Epithelial cell of esophagus (primary cell): ENCODE results near the gene THPO.

Experiments used
- DNase-seq: peaks from one replicate; pipeline ENCODE4 v3.0.0; 2010; ENCODE audit warnings: low read depth
- H3K4me3 ChIP-seq: 2 replicates; pipeline ENCODE4 v1.5.1; 2011; ENCODE audit warnings: mild to moderate bottlenecking, low read length, control low read depth
- CTCF ChIP-seq: IDR thresholded peaks from 2 replicates; pipeline ENCODE4 v1.5.1; 2011; ENCODE audit warnings: low read depth, mild to moderate bottlenecking, low read length, control low read depth, inconsistent platforms; ENCODE audit not compliant: insufficient read depth; ENCODE audit errors: missing control alignments

THPO gene

GRCh38 chr3:184348057-184348382, 30.0 kb downstream of the THPO start:
- H3K4me3 ChIP-seq, result no peak overlapping the region
- TF ChIP-seq CTCF, result no peak
- no peak for DNase-seq

GRCh38 chr3:184347321-184348056, 30.5 kb downstream of the THPO start:
- no peak for DNase-seq
- no peak for TF ChIP-seq CTCF
- no peak overlapping the region for H3K4me3 ChIP-seq

GRCh38 chr3:184346480-184347190, 31.4 kb downstream of the THPO start:
- DNase-seq, result no peak
- no peak for TF ChIP-seq CTCF
- no peak overlapping the region for H3K4me3 ChIP-seq

GRCh38 chr3:184345317-184346144, 32.5 kb downstream of the THPO start:
- DNase-seq, result peak; percentile 79
- no peak overlapping the region for H3K4me3 ChIP-seq
- peak; percentile 73 for TF ChIP-seq CTCF

- no peak for DNase-seq
- TF ChIP-seq CTCF, result no peak
- no peak overlapping the region for H3K4me3 ChIP-seq
Measured at GRCh38 chr3:184344579-184345316, 33.3 kb downstream of the THPO start.

- no peak overlapping the region for H3K4me3 ChIP-seq
- TF ChIP-seq CTCF, result no peak
- DNase-seq, result no peak
Measured at GRCh38 chr3:184343200-184343876, 34.7 kb downstream of the THPO start.
